ENCODE results near the gene CST3.

Gene CST3

GRCh38 chr20:23658336-23658735 is 20.6 kb upstream of the CST3 start:
- Histone ChIP-seq H4K20me1 (ENCODE audit: insufficient read depth, low read length) (no peaks in the 10 kb centered on the region), H2AFZ (ENCODE audit: low read depth, low read length) (no peak overlapping the region), H3K27me3 (ENCODE audit: insufficient read depth, low read length, poor library complexity) (peaks cover 23% of the 10 kb centered on the region), H3K9ac (ENCODE audit: low read depth, low read length) (no peak overlapping the region), H3K9me3 (ENCODE audit: insufficient read depth, low read length, severe bottlenecking) (no peaks in the 10 kb centered on the region), H3K4me3 (ENCODE audit: low read depth in 1 of 2, low read length in 2 of 2) (no peak overlapping the region), H3K79me2 (ENCODE audit: insufficient read depth, low read length) (no peaks in the 10 kb centered on the region), H3K4me1 (ENCODE audit: insufficient read depth, low read length) (no peaks in the 10 kb centered on the region), H3K27ac (ENCODE audit: low read length) (no peak overlapping the region), H3K36me3 (ENCODE audit: insufficient read depth, low read length) (no peaks in the 10 kb centered on the region), H3K4me2 (ENCODE audit: insufficient read depth, low read length) (no peak overlapping the region)
- no peak for DNase-seq
- no peak for TF ChIP-seq CTCF (IDR thresholded peaks at IDR 0.05; ENCODE audit: borderline replicate concordance, extremely low read depth, low read length, poor library complexity, severe bottlenecking)
- no peak for TF ChIP-seq EZH2 (IDR thresholded peaks at IDR 0.05; ENCODE audit: borderline replicate concordance, low read depth, low read length, severe bottlenecking)
- no peak for ATAC-seq (ENCODE audit: insufficient read depth, low read depth)

- ATAC-seq (ENCODE audit: insufficient read depth, low read depth) = no peak
- H3K36me3 ChIP-seq (ENCODE audit: insufficient read depth, low read length) = no peaks in the 10 kb centered on the region
- no peaks in the 10 kb centered on the region for H3K79me2 ChIP-seq (ENCODE audit: insufficient read depth, low read length)
- H3K4me1 ChIP-seq (ENCODE audit: insufficient read depth, low read length) = no peaks in the 10 kb centered on the region
- no peak overlapping the region for H3K4me2 ChIP-seq (ENCODE audit: insufficient read depth, low read length)
- no peaks in the 10 kb centered on the region for H4K20me1 ChIP-seq (ENCODE audit: insufficient read depth, low read length)
- no peak for TF ChIP-seq CTCF (IDR thresholded peaks at IDR 0.05; ENCODE audit: borderline replicate concordance, extremely low read depth, low read length, poor library complexity, severe bottlenecking)
- no peak for TF ChIP-seq EZH2 (IDR thresholded peaks at IDR 0.05; ENCODE audit: borderline replicate concordance, low read depth, low read length, severe bottlenecking)
- H3K27me3 ChIP-seq (ENCODE audit: insufficient read depth, low read length, poor library complexity) = peaks cover 25% of the 10 kb centered on the region
- no peaks in the 10 kb centered on the region for H3K9me3 ChIP-seq (ENCODE audit: insufficient read depth, low read length, severe bottlenecking)
- no peak overlapping the region for H3K4me3 ChIP-seq (ENCODE audit: low read depth in 1 of 2, low read length in 2 of 2)
- DNase-seq = no peak
- no peak overlapping the region for H3K27ac ChIP-seq (ENCODE audit: low read length)
- no peak overlapping the region for H3K9ac ChIP-seq (ENCODE audit: low read depth, low read length)
- no peak overlapping the region for H2AFZ ChIP-seq (ENCODE audit: low read depth, low read length)
Observed at GRCh38 chr20:23657202-23657601, 19.4 kb upstream of the CST3 start.

- DNase-seq (no peak), ATAC-seq (ENCODE audit: insufficient read depth, low read depth) (no peak)
- H3K27me3 ChIP-seq (ENCODE audit: insufficient read depth, low read length, poor library complexity) = peaks cover 25% of the 10 kb centered on the region
- no peak overlapping the region for H3K4me3 ChIP-seq (ENCODE audit: low read depth in 1 of 2, low read length in 2 of 2)
- H3K79me2 ChIP-seq (ENCODE audit: insufficient read depth, low read length) = no peaks in the 10 kb centered on the region
- H4K20me1 ChIP-seq (ENCODE audit: insufficient read depth, low read length) = no peaks in the 10 kb centered on the region
- H3K4me1 ChIP-seq (ENCODE audit: insufficient read depth, low read length) = no peaks in the 10 kb centered on the region
- no peaks in the 10 kb centered on the region for H3K36me3 ChIP-seq (ENCODE audit: insufficient read depth, low read length)
- no peaks in the 10 kb centered on the region for H3K9me3 ChIP-seq (ENCODE audit: insufficient read depth, low read length, severe bottlenecking)
- no peak overlapping the region for H3K27ac ChIP-seq (ENCODE audit: low read length)
- no peak overlapping the region for H2AFZ ChIP-seq (ENCODE audit: low read depth, low read length)
- TF ChIP-seq EZH2 (IDR thresholded peaks at IDR 0.05; ENCODE audit: borderline replicate concordance, low read depth, low read length, severe bottlenecking) = no peak
- no peak for TF ChIP-seq CTCF (IDR thresholded peaks at IDR 0.05; ENCODE audit: borderline replicate concordance, extremely low read depth, low read length, poor library complexity, severe bottlenecking)
- no peak overlapping the region for H3K9ac ChIP-seq (ENCODE audit: low read depth, low read length)
- no peak overlapping the region for H3K4me2 ChIP-seq (ENCODE audit: insufficient read depth, low read length)
Observed at GRCh38 chr20:23656372-23656771, 18.6 kb upstream of the CST3 start.

Data from DND-41 (cell line).